Progenitor cell of endocrine pancreas (in vitro differentiated cells): ENCODE measurements around the gene EYA2. TPM values are rescaled to one million over a fixed set of nuclear protein-coding genes. Genes with fewer than 3 reads are reported as not detected.

Source experiments
- DNase-seq: peaks from one replicate; pipeline ENCODE4 v3.0.0; 2021; ENCODE audit warnings: low spot score; ENCODE audit not compliant: unreplicated experiment
- H3K27ac Mint-ChIP-seq: 2 replicates; pipeline ENCODE4 v1.8.0; 2021; ENCODE audit warnings: mild to moderate bottlenecking, moderate library complexity, mixed read lengths
- H3K27me3 Mint-ChIP-seq: 2 replicates; pipeline ENCODE4 v1.8.0; 2021; ENCODE audit warnings: mixed read lengths
- H3K36me3 Mint-ChIP-seq: 2 replicates; pipeline ENCODE4 v1.8.0; 2022; ENCODE audit warnings: mixed read lengths; ENCODE audit not compliant: insufficient read depth
- H3K4me1 Mint-ChIP-seq: 2 replicates; pipeline ENCODE4 v1.8.0; 2021; ENCODE audit warnings: low read depth, mixed read lengths
- H3K4me3 Mint-ChIP-seq: 2 replicates; pipeline ENCODE4 v1.8.0; 2021; ENCODE audit warnings: low read depth, mild to moderate bottlenecking, moderate library complexity, mixed read lengths
- H3K9me3 Mint-ChIP-seq: 2 replicates; pipeline ENCODE4 v1.8.0; 2021; ENCODE audit warnings: low read depth, mixed read lengths
- CTCF ChIP-seq: fragments of 200-600 bp; sonication (generic); IDR thresholded peaks from one replicate; pipeline ENCODE4 v1.5.0; 2021; ENCODE audit warnings: antibody characterized with exemption, mild to moderate bottlenecking; ENCODE audit not compliant: unreplicated experiment
- total RNA-seq: library from RNA; stranded (reverse); gene quantifications from 2 replicates; pipeline ENCODE4 v1.2.1, GENCODE V29; 2021

The EYA2 gene
- total RNA-seq, 1 donor from 2014 or later = 0.53 TPM

- Mint-ChIP-seq H3K9me3 (no peaks in the 10 kb centered on the region), H3K36me3 (no peaks in the 10 kb centered on the region), H3K4me1 (peaks cover 3% of the 10 kb centered on the region), H3K27me3 (peaks cover 20% of the 10 kb centered on the region), H3K4me3 (no peak overlapping the region), H3K27ac (no peak overlapping the region)
- TF ChIP-seq CTCF = no peak
- DNase-seq = no peak
These were observed 115.1 kb downstream of the EYA2 start for GRCh38 chr20:47009784-47010183.

GRCh38 chr20:47011984-47012383, 117.3 kb downstream of the EYA2 start:
- Mint-ChIP-seq H3K4me3 (no peak overlapping the region), H3K27me3 (peaks cover 29% of the 10 kb centered on the region), H3K9me3 (no peaks in the 10 kb centered on the region), H3K36me3 (no peaks in the 10 kb centered on the region), H3K27ac (no peak overlapping the region), H3K4me1 (peaks cover 3% of the 10 kb centered on the region)
- no peak for DNase-seq
- no peak for TF ChIP-seq CTCF

GRCh38 chr20:47013606-47014005, 119.0 kb downstream of the EYA2 start:
- no peak for DNase-seq
- Mint-ChIP-seq H3K27me3 (peaks cover 26% of the 10 kb centered on the region), H3K4me3 (no peak overlapping the region), H3K27ac (no peak overlapping the region), H3K4me1 (peaks cover 3% of the 10 kb centered on the region), H3K9me3 (no peaks in the 10 kb centered on the region), H3K36me3 (no peaks in the 10 kb centered on the region)
- TF ChIP-seq CTCF = no peak

- Mint-ChIP-seq H3K4me3 (no peak overlapping the region), H3K27ac (peak overlapping the region; percentile 3), H3K27me3 (peaks cover 29% of the 10 kb centered on the region), H3K9me3 (no peaks in the 10 kb centered on the region), H3K4me1 (no peaks in the 10 kb centered on the region), H3K36me3 (no peaks in the 10 kb centered on the region)
- DNase-seq = peak; percentile 12
- TF ChIP-seq CTCF = no peak
These were observed 121.5 kb downstream of the EYA2 start for GRCh38 chr20:47016068-47016664.

- H3K27ac Mint-ChIP-seq = no peak overlapping the region
- H3K36me3 Mint-ChIP-seq = no peaks in the 10 kb centered on the region
- no peaks in the 10 kb centered on the region for H3K9me3 Mint-ChIP-seq
- H3K4me3 Mint-ChIP-seq = no peak overlapping the region
- peaks cover 14% of the 10 kb centered on the region for H3K27me3 Mint-ChIP-seq
- no peak for TF ChIP-seq CTCF
- DNase-seq = no peak
- no peaks in the 10 kb centered on the region for H3K4me1 Mint-ChIP-seq
These were observed 123.7 kb downstream of the EYA2 start for GRCh38 chr20:47018381-47018780.
